H1 (cell line): Measurements from ENCODE around the gene TMEM92. TPM values are rescaled to one million over a fixed set of nuclear protein-coding genes. Genes with fewer than 3 reads are reported as not detected.

Experiments used
- CBX8 ChIP-seq: fragments of 300-800, 300-1000 bp; sonication (generic); IDR thresholded peaks from 2 replicates; pipeline ENCODE4 v1.7.1; 2016; ENCODE audit warnings: low read depth, low read length, borderline replicate concordance
- CHD1 ChIP-seq: IDR thresholded peaks from 2 replicates; pipeline ENCODE4 v1.6.1; 2012; ENCODE audit warnings: low read depth, low read length, improper control_type of control experiment
- MAFK ChIP-seq: IDR thresholded peaks from 2 replicates; pipeline ENCODE4 v1.6.1; 2012; ENCODE audit warnings: low read depth, mild to moderate bottlenecking, improper control_type of control experiment, low read length
- POLR2A ChIP-seq, 2 experiments: IDR thresholded peaks; 1 replicate in 1 of 2; 2 replicates in 1 of 2; pipeline ENCODE4 v1.6.1; 2011; ENCODE audit warnings: low read depth in 2 of 2, low read length in 2 of 2, mild to moderate bottlenecking in 2 of 2; ENCODE audit errors: control extremely low read depth in 1 of 2
- SP1 ChIP-seq: IDR thresholded peaks from 2 replicates; pipeline ENCODE4 v1.6.1; 2011; ENCODE audit warnings: low read depth, low read length
- SP4 ChIP-seq: IDR thresholded peaks from 2 replicates; pipeline ENCODE4 v1.6.1; 2012; ENCODE audit warnings: low read length, inconsistent platforms
- polyA plus RNA-seq, 7 experiments: library from polyadenylated mRNA; depleted of rRNA in 3 of 7; stranded (reverse) in 5 of 7; unstranded in 2 of 7; fragments of >200 nt in 5 of 7; fragments of 200-250 nt in 2 of 7; gene quantifications; 1 replicate in 5 of 7; 2 replicates in 1 of 7; 4 replicates in 1 of 7; pipeline versions ENCODE4 v1.2.1 to v1.2.3, GENCODE V29; 2011 to 2013; ENCODE audit warnings: missing spikeins in 2 of 7, mixed read lengths in 2 of 7
- total RNA-seq: library from RNA; stranded (reverse); fragmentation: NEBNext Ultra II Directional; extraction: Animal tissue kit (Norgen Biotek cat#: 25700); gene quantifications from 2 replicates; pipeline ENCODE4 v1.2.1, GENCODE V29; 2021

The TMEM92 gene
- total and polyA plus RNA-seq, 2 of the 8 experiments (the other 6 are each of a cell fraction or from before 2014, with no cell fraction given): 11.9 to 24.8 TPM

DNA sequence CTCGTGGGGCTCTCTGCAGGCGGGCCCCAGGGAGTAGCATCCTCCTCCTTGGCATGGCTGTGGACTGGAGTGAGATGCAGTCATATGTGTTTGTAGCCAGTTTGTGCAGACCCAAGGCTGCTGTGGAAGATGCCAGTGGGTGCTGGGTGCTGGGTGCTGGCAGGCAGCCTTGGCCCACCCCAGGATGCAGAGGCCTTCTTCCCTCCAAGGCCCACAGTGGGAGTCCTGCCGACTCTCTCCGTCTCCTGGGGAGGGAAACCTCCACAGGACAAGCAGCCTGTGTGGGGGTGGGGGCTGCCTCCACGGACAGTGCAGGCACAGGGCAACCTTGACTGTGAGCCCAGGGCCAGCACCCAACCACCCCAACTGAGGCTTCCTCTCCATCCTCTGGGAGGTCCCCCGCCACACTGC lies 13.8 kb upstream of the TMEM92 start (continued):
- TF ChIP-seq SP1 (no peak), CHD1 (no peak), CBX8 (no peak), POLR2A (IDR thresholded peaks at IDR 0.05; ENCODE audit: control extremely low read depth in 1 of 2, low read depth in 2 of 2, low read length in 2 of 2) (no peak), MAFK (no peak), SP4 (no peak)
